GM15510 (cell line): ENCODE measurements around the gene FHOD3.

Source experiments
- POLR2A ChIP-seq: IDR thresholded peaks from 3 replicates; pipeline ENCODE4 v1.6.1; 2011; ENCODE audit warnings: borderline replicate concordance; ENCODE audit not compliant: insufficient read length; ENCODE audit errors: extremely low read depth

The FHOD3 gene

GRCh38 chr18:36440614-36441013 is 143.1 kb downstream of the FHOD3 start:
- no peak for TF ChIP-seq POLR2A

- no peak for TF ChIP-seq POLR2A
These were observed 144.1 kb downstream of the FHOD3 start for GRCh38 chr18:36441426-36442240.

DNA sequence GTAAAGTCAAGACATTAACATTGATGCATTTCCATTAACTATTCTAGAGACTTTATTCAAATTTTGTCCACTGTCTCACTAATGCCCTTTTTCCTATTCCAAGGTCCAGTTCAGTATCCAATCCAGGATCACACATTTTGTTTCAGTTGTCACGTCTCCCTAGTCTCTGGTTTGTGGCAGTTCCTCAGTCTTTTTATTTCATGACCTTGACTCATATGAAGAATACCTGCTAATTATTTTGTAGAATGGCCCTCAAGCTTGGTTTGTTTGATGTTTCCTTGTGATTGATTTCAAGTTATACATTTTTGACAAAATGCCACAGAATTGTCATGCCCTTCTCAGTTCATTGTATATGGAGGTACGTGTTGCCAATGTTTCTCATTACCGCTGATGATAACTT is 145.2 kb downstream of the FHOD3 start:
- TF ChIP-seq POLR2A: no peak

GRCh38 chr18:36446059-36446458 is 148.5 kb downstream of the FHOD3 start:
- no peak for TF ChIP-seq POLR2A

- no peak for TF ChIP-seq POLR2A
These were observed 151.1 kb downstream of the FHOD3 start for GRCh38 chr18:36448384-36449290.

DNA sequence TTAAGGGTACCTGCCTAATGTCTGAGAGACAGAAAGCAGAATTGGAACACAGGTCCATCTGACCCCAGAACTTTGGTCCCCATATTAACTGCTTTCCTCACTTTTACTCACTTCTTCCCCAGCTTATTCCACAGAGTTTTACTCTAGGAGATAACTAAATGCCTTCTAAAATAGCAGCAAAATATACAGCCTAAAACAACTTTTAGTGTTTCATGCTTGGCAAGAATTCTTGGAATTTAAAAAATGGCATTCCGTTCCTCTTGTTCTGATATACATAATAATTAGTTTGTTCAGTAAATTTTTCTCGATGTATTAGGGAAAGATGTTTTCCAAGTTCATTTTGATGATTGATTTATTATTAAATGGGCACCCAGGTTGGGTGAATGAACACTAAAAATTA is 151.9 kb downstream of the FHOD3 start:
- TF ChIP-seq POLR2A: no peak

- no peak for TF ChIP-seq POLR2A
These were observed 152.8 kb downstream of the FHOD3 start for GRCh38 chr18:36450264-36450663.

GRCh38 chr18:36451454-36452251 is 154.1 kb downstream of the FHOD3 start:
- TF ChIP-seq POLR2A: no peak

- TF ChIP-seq POLR2A: no peak
These were observed 156.7 kb downstream of the FHOD3 start for GRCh38 chr18:36454245-36454644.

DNA sequence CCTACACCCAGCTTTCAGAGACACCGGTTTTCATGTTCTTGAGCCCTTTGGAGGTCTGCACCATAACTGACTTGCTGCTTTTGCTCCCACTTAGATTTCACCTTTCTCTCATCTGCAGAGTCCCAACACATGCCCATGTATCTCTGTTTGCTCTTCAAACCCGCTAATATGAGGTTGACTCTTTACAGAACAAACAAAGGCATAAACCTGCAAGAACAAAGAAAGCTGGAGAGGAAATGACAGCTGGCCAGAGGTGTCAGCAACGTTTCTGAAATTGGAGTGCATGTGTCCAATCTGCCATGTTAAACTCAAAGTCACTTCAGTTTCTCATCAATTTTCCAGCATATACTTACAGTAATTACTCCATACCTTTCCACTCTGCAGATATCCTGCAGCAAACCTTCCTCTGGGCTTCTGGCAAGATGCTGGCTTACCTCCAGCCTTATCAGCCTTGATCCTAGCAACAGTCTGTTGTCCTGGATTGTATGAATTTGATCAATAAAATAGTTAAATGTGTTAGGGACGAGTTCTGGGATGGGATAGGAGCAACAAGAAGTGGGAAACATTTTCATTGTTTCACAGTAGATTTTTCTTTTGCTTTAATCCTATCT is 157.4 kb downstream of the FHOD3 start:
- TF ChIP-seq POLR2A: no peak

DNA sequence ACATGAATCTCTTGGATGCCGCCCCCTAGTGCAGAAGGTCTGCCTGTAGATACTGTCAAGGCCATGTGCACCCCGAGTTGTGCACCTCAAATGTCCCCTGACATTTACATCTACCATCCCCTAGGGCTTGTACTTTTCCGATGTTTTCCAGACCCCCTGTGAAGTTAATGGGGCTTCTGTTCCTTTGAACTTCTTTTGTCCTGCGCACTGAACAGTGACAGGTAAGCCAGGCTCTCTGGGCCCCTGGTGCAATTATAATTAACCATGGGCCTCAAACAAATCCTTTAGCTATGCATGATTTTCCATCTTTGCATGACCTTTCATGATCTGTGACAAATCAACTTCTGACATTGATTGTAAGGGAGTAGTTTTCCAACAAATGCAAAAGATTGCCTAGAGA is 158.4 kb downstream of the FHOD3 start:
- TF ChIP-seq POLR2A: no peak

DNA sequence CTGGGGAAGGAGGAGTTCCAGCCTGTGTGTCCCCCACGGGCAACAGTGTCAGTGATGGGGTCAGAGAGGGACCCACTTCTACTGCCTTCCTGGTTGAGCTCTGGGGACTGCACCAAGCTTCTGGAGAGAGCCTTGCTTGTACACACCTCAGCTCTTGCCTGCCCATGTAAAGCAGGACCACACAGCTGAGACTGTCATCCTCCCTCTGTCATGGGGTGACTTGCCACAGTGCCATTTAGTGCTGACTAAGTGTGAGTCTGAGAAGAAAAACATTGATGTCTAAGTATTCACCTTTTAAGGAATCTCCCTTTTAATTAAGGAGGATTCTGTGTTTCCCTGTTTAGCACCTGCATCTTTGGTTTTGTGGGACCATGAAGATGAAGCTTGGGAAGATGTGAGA is 159.1 kb downstream of the FHOD3 start:
- TF ChIP-seq POLR2A: no peak

DNA sequence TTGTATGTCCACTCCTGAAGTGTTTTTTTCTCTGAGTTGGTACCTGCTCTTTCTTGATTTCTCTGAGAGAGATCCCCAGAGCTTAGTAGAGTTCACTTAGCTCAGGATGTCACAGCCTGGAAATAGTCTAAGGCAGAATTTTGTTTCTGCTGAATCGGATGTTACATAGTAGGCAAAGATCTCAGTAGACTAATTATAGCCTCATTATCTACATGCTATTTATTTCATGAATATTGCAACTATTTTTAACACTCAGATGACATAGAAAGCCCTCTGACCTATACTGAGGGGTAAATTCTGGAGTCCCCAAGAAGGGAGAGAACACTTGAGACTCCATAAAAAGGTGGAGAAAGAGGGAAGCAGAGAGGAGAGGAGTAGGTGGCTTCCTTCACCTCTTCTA is 160.2 kb downstream of the FHOD3 start:
- TF ChIP-seq POLR2A: no peak

DNA sequence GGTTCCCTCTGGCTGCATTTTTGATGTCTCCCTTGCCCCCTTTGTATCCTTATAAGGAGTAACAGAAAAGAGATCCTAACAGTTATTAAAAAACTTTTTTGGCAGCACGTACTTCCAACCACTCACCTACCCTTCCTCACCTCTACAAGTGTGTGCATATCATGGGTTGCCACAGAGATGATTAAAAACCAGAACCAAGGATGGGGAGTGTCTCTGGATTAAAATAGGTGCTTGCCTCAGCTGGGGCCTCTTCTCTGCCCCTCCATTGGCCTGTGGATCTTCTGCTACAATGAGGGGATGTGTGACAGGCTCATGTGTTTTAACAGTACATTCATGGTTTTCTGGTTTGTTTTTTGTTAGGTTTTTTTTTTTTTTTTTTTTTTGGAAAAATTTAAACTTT is 160.8 kb downstream of the FHOD3 start:
- no peak for TF ChIP-seq POLR2A
